ENCODE results near the gene POLE.

DNA sequence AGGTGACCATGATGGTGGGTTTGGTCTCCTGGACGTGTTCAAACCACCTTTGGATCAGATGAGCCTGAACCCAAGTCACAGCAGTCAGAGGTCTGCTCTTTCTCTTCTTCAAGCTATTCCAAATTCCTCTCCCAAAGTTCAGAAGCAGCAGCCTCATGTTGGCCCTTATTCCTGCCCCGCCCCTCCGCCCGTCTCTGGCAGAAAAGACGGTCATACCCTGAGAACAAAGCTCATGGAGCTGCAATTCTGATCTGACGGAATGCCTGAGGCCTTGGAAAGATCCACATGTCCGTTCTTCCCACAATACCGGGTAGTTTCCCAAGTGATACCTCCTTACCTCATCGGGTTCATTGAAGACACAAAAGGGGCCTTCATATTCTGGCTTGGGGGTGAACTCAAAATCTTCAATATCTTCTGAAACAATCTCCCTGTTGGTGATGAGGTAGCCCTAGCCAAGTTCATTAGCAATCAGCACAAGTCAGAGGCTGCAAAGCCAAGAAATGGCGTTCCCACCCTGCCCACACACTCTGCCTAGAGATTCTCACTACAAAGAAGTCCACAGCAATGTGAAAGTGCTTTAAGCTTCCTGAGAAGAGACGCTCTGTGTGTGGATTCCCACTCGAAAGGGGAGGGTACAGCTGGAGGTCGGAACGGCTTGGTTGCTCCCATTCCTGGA, 11.2 kb downstream of the POLE start:
- TF ChIP-seq NBN (IDR thresholded peaks at IDR 0.05) = no peak
- TF ChIP-seq NFIC (IDR thresholded peaks at IDR 0.05; ENCODE audit: low read depth, low read length) = no peak
- TF ChIP-seq, protein P1, sequence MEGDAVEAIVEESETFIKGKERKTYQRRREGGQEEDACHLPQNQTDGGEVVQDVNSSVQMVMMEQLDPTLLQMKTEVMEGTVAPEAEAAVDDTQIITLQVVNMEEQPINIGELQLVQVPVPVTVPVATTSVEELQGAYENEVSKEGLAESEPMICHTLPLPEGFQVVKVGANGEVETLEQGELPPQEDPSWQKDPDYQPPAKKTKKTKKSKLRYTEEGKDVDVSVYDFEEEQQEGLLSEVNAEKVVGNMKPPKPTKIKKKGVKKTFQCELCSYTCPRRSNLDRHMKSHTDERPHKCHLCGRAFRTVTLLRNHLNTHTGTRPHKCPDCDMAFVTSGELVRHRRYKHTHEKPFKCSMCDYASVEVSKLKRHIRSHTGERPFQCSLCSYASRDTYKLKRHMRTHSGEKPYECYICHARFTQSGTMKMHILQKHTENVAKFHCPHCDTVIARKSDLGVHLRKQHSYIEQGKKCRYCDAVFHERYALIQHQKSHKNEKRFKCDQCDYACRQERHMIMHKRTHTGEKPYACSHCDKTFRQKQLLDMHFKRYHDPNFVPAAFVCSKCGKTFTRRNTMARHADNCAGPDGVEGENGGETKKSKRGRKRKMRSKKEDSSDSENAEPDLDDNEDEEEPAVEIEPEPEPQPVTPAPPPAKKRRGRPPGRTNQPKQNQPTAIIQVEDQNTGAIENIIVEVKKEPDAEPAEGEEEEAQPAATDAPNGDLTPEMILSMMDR (IDR thresholded peaks at IDR 0.05 in 2 of 3, conservative IDR thresholded peaks at IDR 0.05 in 1 of 3; ENCODE audit: control insufficient read depth in 2 of 3, extremely low read depth in 1 of 3, insufficient read depth in 1 of 3, low read depth in 3 of 3, low read length in 3 of 3) = no peak
- no peak for TF ChIP-seq HDAC2 (IDR thresholded peaks at IDR 0.05)
- TF ChIP-seq PBX3 (IDR thresholded peaks at IDR 0.05; ENCODE audit: insufficient replicate concordance, low read depth, low read length) = no peak
- no peak for TF ChIP-seq NR2C1 (IDR thresholded peaks at IDR 0.05)
- no peak for TF ChIP-seq JUND (IDR thresholded peaks at IDR 0.05; ENCODE audit: low read depth, low read length)
- TF ChIP-seq TCF3 (IDR thresholded peaks at IDR 0.05; ENCODE audit: borderline replicate concordance, insufficient read depth, low read depth, low read length) = no peak
- no peak for TF ChIP-seq CEBPB (IDR thresholded peaks at IDR 0.05; ENCODE audit: borderline replicate concordance in 1 of 2, low read depth in 2 of 2, low read length in 2 of 2)

Measured in GM12878 (cell line).